Prostate gland (tissue), 2 donors: Measurements from ENCODE around the gene PIEZO2. TPM values are rescaled to one million over a fixed set of nuclear protein-coding genes. Genes with fewer than 3 reads are reported as not detected.

ENCODE experiments used
- DNase-seq: peaks from one replicate; pipeline ENCODE4 v3.0.0-alpha.2; 2019; ENCODE audit warnings: low spot score
- H3K27ac ChIP-seq, 2 donors: fragments of 200-600 bp; sonication (generic); 2 replicates each; pipeline ENCODE4 v1.5.1; 2017 to 2019
- H3K27me3 ChIP-seq: fragments of 200-600 bp; sonication (generic); replicated peaks from 2 replicates; pipeline ENCODE4 v1.5.1; 2019; ENCODE audit not compliant: insufficient read depth
- H3K36me3 ChIP-seq, 2 donors: fragments of 200-600 bp; sonication (generic); 1 replicate in 1 of 2; 2 replicates in 1 of 2; pipeline versions ENCODE4 v1.5.1 to v1.8.1; 2017 to 2019
- H3K4me1 ChIP-seq: fragments of 200-600 bp; sonication (generic); replicated peaks from 2 replicates; pipeline ENCODE4 v1.5.1; 2019
- H3K4me3 ChIP-seq, 2 donors: fragments of 200-600 bp; sonication (generic); 2 replicates each; pipeline ENCODE4 v1.5.1; 2017 to 2019
- H3K9me3 ChIP-seq: fragments of 200-600 bp; sonication (generic); 2 replicates; pipeline ENCODE4 v1.5.1; 2017
- POLR2A ChIP-seq: fragments of 450-650 bp; IDR thresholded peaks from one replicate; pipeline ENCODE4 v1.6.1; 2016; ENCODE audit warnings: antibody characterized with exemption, mild to moderate bottlenecking
- POLR2AphosphoS5 ChIP-seq: sonication (generic); formaldehyde crosslinking; IDR thresholded peaks from one replicate; pipeline ENCODE4 v1.6.1; 2017; ENCODE audit warnings: antibody characterized with exemption
- WGBS: methylation state at CpG from one replicate; pipeline ENCODE4 v1.1.5; 2018; 5-methylcytosine and 5-hydroxymethylcytosine counted together
- intact Hi-C: fragments of 100-400 bp; cut with DNase I; formaldehyde crosslinking; loops from one replicate; pipeline ENCODE4 v1.14.2; 2022
- total RNA-seq, 2 donors: library from RNA; depleted of rRNA; stranded (reverse); fragments of >200 nt; gene quantifications; one replicate each; pipeline ENCODE4 v1.1.0, GENCODE V29; 2016
- TF ChIP-seq, protein P1 (sequence below), 4 experiments: fragments of 200-600 bp in 2 of 4; fragments of 450-650 bp in 2 of 4; sonication (generic) in 2 of 4; IDR thresholded peaks; 1 replicate in 3 of 4; 2 replicates in 1 of 4; pipeline ENCODE4 v1.5.1; 2016 to 2019; ENCODE audit warnings: antibody characterized with exemption in 4 of 4, mild to moderate bottlenecking in 2 of 4, moderate library complexity in 2 of 4

PIEZO2 gene
- total RNA-seq, 2 donors from 2014 or later, result 4.1 to 19.0 TPM

DNA sequence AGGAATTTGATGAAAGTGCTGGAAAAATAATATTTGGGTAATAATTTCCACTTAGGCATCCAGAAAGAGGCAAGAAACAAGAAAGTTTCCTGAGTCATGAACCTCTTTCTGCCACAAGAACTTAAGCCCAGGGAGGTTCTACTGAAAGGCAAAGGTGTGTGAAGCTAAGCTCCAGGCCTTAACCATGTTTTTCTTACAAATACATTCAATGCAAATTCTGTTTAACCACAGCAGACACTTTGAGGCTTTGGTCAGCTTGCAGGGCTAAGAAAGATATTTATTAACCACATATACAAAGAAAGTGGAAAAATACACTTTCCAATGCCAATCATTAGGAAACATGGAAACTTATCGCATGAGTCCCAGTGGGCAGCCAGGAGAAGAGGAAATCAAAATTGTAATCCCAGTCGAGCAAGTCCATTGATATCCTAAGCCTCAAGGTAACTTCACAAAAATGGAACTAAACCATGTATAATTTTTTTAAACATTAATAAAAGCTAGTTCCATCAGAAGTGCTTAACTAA is 68.3 kb downstream of the PIEZO2 start:
- DNase-seq, result no peak
- no peaks in the 10 kb centered on the region for H3K4me1 ChIP-seq
- no peaks in the 10 kb centered on the region for H3K9me3 ChIP-seq
- TF ChIP-seq, protein P1, sequence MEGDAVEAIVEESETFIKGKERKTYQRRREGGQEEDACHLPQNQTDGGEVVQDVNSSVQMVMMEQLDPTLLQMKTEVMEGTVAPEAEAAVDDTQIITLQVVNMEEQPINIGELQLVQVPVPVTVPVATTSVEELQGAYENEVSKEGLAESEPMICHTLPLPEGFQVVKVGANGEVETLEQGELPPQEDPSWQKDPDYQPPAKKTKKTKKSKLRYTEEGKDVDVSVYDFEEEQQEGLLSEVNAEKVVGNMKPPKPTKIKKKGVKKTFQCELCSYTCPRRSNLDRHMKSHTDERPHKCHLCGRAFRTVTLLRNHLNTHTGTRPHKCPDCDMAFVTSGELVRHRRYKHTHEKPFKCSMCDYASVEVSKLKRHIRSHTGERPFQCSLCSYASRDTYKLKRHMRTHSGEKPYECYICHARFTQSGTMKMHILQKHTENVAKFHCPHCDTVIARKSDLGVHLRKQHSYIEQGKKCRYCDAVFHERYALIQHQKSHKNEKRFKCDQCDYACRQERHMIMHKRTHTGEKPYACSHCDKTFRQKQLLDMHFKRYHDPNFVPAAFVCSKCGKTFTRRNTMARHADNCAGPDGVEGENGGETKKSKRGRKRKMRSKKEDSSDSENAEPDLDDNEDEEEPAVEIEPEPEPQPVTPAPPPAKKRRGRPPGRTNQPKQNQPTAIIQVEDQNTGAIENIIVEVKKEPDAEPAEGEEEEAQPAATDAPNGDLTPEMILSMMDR (IDR thresholded peaks at IDR 0.05), result no peak
- no peak for TF ChIP-seq POLR2A
- no peak for TF ChIP-seq POLR2AphosphoS5
- no peaks in the 10 kb centered on the region for H3K27me3 ChIP-seq
- no peak overlapping the region for H3K27ac ChIP-seq
- intact Hi-C loops, result no loop called here
- H3K36me3 ChIP-seq, result no peaks in the 10 kb centered on the region
- H3K4me3 ChIP-seq, result no peak overlapping the region
- 95% methylated on average over 2 of the region's 2 CpGs for WGBS

DNA sequence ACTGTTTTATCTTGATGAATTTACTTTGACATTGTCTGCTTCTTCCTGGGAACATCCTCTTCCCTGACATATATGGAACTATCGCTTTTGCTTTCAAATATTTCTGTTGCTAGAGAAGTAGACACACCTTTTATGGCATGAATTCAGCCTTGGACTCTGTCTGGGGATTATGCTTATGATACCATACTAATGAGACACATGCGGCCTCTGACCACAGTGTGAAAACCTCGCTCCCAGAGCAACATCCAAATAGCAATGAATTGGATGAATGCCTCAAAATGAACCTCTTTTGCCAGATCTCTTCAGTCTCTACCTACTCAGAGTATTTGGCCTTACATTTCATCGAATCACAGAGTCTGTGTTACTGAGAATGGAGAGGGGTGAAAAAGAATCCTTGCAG is 70.9 kb downstream of the PIEZO2 start:
- no peak for DNase-seq
- TF ChIP-seq POLR2A (no peak), POLR2AphosphoS5 (no peak)
- TF ChIP-seq, protein P1 (IDR thresholded peaks at IDR 0.05), result no peak
- WGBS, result 75% methylated on average over 4 of the region's 4 CpGs
- no peaks in the 10 kb centered on the region for H3K4me1 ChIP-seq
- H3K27ac ChIP-seq, result no peak overlapping the region
- H3K9me3 ChIP-seq, result no peaks in the 10 kb centered on the region
- H3K36me3 ChIP-seq, result no peaks in the 10 kb centered on the region
- intact Hi-C loops, result no loop called here
- H3K27me3 ChIP-seq, result no peaks in the 10 kb centered on the region
- no peak overlapping the region for H3K4me3 ChIP-seq

DNA sequence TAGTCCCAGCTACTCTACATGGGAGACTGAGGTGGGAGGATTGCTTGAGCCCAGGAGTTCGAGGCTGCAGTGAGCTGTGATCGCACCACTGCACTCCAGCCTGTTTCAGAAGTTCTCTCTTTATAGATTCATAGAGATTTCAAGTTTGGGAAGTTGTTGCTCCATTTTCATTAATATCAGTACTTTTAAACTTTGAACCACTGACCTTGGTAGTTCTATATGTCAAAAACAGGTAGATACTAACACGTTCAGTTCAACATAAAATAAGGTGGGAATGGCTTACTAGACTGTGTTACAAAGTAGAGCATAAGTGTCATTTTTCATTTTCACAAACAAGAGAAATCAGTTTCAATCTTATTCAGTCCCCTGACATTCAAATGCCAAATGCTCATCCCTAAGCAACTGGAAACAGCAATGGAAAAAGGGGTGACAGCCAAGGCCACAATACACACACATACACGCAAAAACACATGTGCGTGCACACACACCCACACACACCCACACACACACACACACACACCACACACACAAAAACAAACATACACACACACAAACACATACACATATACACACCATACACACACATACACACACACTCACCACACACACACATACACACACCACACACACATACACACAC is 71.7 kb downstream of the PIEZO2 start:
- no peak for TF ChIP-seq POLR2A
- TF ChIP-seq, protein P1 (IDR thresholded peaks at IDR 0.05), result no peak
- no peak for TF ChIP-seq POLR2AphosphoS5
- 57% methylated on average over 5 of the region's 5 CpGs for WGBS

DNA sequence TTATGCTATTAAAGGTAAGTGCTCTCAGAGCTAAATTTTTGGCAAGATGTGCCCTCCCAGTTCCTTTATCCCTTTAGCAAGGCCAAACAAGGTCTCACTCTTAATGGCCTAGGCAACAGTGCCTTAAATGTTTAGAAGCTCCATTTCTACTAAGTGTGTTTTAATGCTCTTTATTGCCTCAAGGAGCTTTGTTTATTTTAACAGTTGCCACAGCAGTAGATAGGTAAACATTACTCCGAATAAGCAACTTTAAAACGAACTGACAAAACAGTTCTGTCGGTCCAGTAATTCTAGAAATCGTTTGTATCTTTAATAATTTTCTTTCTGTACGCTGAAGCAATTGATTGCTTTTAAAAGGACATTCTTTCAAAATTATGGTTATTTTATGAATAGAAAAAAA is 74.5 kb downstream of the PIEZO2 start:
- no peak overlapping the region for H3K4me3 ChIP-seq
- no peak for DNase-seq
- TF ChIP-seq, protein P1 (IDR thresholded peaks at IDR 0.05), result no peak
- no peak overlapping the region for H3K27ac ChIP-seq
- no peaks in the 10 kb centered on the region for H3K9me3 ChIP-seq
- H3K4me1 ChIP-seq, result no peaks in the 10 kb centered on the region
- no peaks in the 10 kb centered on the region for H3K36me3 ChIP-seq
- 25% methylated on average over 5 of the region's 5 CpGs for WGBS
- no peaks in the 10 kb centered on the region for H3K27me3 ChIP-seq
- intact Hi-C loops, result no loop called here

More for the DNA sequence above, 71.7 kb downstream of the PIEZO2 start:
- Histone ChIP-seq H3K4me1 (no peaks in the 10 kb centered on the region), H3K27me3 (no peaks in the 10 kb centered on the region), H3K4me3 (no peak overlapping the region), H3K9me3 (no peaks in the 10 kb centered on the region), H3K27ac (no peak overlapping the region), H3K36me3 (no peaks in the 10 kb centered on the region)
- intact Hi-C loops, result no loop called here
- DNase-seq, result no peak

DNA sequence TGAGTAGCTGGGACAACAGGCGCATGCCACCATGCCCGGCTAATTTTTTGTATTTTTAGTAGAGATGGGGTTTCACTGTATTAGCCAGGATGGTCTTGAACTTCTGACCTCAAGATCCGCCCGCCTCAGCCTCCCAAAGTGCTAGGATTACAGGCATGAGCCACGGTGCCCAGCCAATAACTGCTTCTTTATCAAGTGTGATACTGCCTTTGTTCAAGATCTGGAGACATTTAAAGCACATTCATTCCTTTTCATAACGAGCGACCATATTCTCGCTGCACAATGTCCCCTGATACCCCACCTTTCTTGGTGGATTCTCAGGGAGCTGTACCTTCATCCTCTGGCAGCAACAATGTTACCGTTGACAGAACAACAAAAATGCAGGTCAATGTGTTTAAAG is 75.4 kb downstream of the PIEZO2 start:
- no peaks in the 10 kb centered on the region for H3K27me3 ChIP-seq
- DNase-seq, result no peak
- 79% methylated on average over 9 of the region's 9 CpGs for WGBS
- no peaks in the 10 kb centered on the region for H3K9me3 ChIP-seq
- H3K4me1 ChIP-seq, result no peaks in the 10 kb centered on the region
- no peaks in the 10 kb centered on the region for H3K36me3 ChIP-seq
- no peak overlapping the region for H3K4me3 ChIP-seq
- no peak overlapping the region for H3K27ac ChIP-seq
- intact Hi-C loops, result no loop called here
- TF ChIP-seq POLR2A (no peak), POLR2AphosphoS5 (no peak)
- TF ChIP-seq, protein P1 (IDR thresholded peaks at IDR 0.05), result no peak
